ENCODE results near the gene NHSL2. TPM values are rescaled to one million over a fixed set of nuclear protein-coding genes. Genes with fewer than 3 reads are reported as not detected.

NHSL2 gene
- total RNA-seq, 2 donors from 2014 or later: 6.9 to 11.2 TPM

- no peak overlapping the region for H3K9ac ChIP-seq (ENCODE audit: extremely low read depth, low read length, poor library complexity, severe bottlenecking)
- Mint-ChIP-seq H3K36me3 (ENCODE audit: low read depth) (no peaks in the 10 kb centered on the region), H3K4me3 (no peak overlapping the region), H3K27ac (peak overlapping the region; percentile 58), H3K27me3 (ENCODE audit: insufficient read depth) (no peaks in the 10 kb centered on the region), H3K4me1 (peaks cover 23% of the 10 kb centered on the region), H3K9me3 (peaks cover 68% of the 10 kb centered on the region)
- DNase-seq: no peak
- H3K4me3 ChIP-seq (ENCODE audit: low read length): no peak overlapping the region
- H3K27ac ChIP-seq (ENCODE audit: low read depth, low read length): no peak overlapping the region
- no peak for TF ChIP-seq CTCF (conservative IDR thresholded peaks at IDR 0.05)
- H3K27me3 ChIP-seq (ENCODE audit: control insufficient read depth, insufficient read depth, low read length, poor library complexity, severe bottlenecking): no peaks in the 10 kb centered on the region
- no peaks in the 10 kb centered on the region for H3K36me3 ChIP-seq (ENCODE audit: control insufficient read depth, insufficient read depth, low read length)
- WGBS, 2 experiments (ENCODE audit: insufficient coverage in 1 of 2, insufficient read length in 1 of 2): 100% methylated on average over 1 to 2 of the region's 2 CpGs
- no peaks in the 10 kb centered on the region for H3K9me3 ChIP-seq (ENCODE audit: control insufficient read depth, low read length)
- no peaks in the 10 kb centered on the region for H3K4me1 ChIP-seq (ENCODE audit: control insufficient read depth, insufficient read depth, low read length)
These were observed 191.5 kb downstream of the NHSL2 start for GRCh38 chrX:72102126-72102525.

- Histone ChIP-seq H3K9me3 (ENCODE audit: control insufficient read depth, low read length) (no peaks in the 10 kb centered on the region), H3K9ac (ENCODE audit: extremely low read depth, low read length, poor library complexity, severe bottlenecking) (no peak overlapping the region), H3K4me3 (ENCODE audit: low read length) (no peak overlapping the region), H3K36me3 (ENCODE audit: control insufficient read depth, insufficient read depth, low read length) (no peaks in the 10 kb centered on the region), H3K4me1 (ENCODE audit: control insufficient read depth, insufficient read depth, low read length) (no peaks in the 10 kb centered on the region), H3K27me3 (ENCODE audit: control insufficient read depth, insufficient read depth, low read length, poor library complexity, severe bottlenecking) (no peaks in the 10 kb centered on the region), H3K27ac (ENCODE audit: low read depth, low read length) (no peak overlapping the region)
- Mint-ChIP-seq H3K36me3 (ENCODE audit: low read depth) (no peaks in the 10 kb centered on the region), H3K27ac (no peak overlapping the region), H3K4me3 (no peak overlapping the region), H3K9me3 (peaks cover 71% of the 10 kb centered on the region), H3K27me3 (ENCODE audit: insufficient read depth) (no peaks in the 10 kb centered on the region), H3K4me1 (peaks cover 29% of the 10 kb centered on the region)
- no peak for TF ChIP-seq CTCF (conservative IDR thresholded peaks at IDR 0.05)
- 87 to 100% methylated on average over 2 to 4 of the region's 4 CpGs for WGBS, 2 experiments (ENCODE audit: insufficient coverage in 1 of 2, insufficient read length in 1 of 2)
- peak; percentile 22 for DNase-seq
These were observed 192.1 kb downstream of the NHSL2 start for GRCh38 chrX:72102760-72103159.

- no peaks in the 10 kb centered on the region for H3K27me3 ChIP-seq (ENCODE audit: control insufficient read depth, insufficient read depth, low read length, poor library complexity, severe bottlenecking)
- Mint-ChIP-seq H3K9me3 (peaks cover 80% of the 10 kb centered on the region), H3K36me3 (ENCODE audit: low read depth) (no peaks in the 10 kb centered on the region), H3K27ac (no peak overlapping the region), H3K4me1 (peaks cover 33% of the 10 kb centered on the region), H3K4me3 (no peak overlapping the region), H3K27me3 (ENCODE audit: insufficient read depth) (no peaks in the 10 kb centered on the region)
- no peak for DNase-seq
- no peak overlapping the region for H3K4me3 ChIP-seq (ENCODE audit: low read length)
- 60 to 98% methylated on average over 3 of the region's 6 CpGs for WGBS, 2 experiments (ENCODE audit: insufficient coverage in 1 of 2, insufficient read length in 1 of 2)
- no peak overlapping the region for H3K9ac ChIP-seq (ENCODE audit: extremely low read depth, low read length, poor library complexity, severe bottlenecking)
- H3K9me3 ChIP-seq (ENCODE audit: control insufficient read depth, low read length): no peaks in the 10 kb centered on the region
- H3K27ac ChIP-seq (ENCODE audit: low read depth, low read length): no peak overlapping the region
- H3K36me3 ChIP-seq (ENCODE audit: control insufficient read depth, insufficient read depth, low read length): no peaks in the 10 kb centered on the region
- no peaks in the 10 kb centered on the region for H3K4me1 ChIP-seq (ENCODE audit: control insufficient read depth, insufficient read depth, low read length)
- TF ChIP-seq CTCF (conservative IDR thresholded peaks at IDR 0.05): no peak
These were observed 194.8 kb downstream of the NHSL2 start for GRCh38 chrX:72105436-72105835.

Measured in endodermal cell (in vitro differentiated cells).